Loucy (cell line): ENCODE results near the gene APPL2.

Source experiments
- EZH2phosphoT487 ChIP-seq: fragments of 200-600 bp; IDR thresholded peaks from 2 replicates; pipeline ENCODE4 v1.6.1; 2018; ENCODE audit warnings: antibody characterized with exemption, mild to moderate bottlenecking, moderate library complexity, borderline replicate concordance
- TF ChIP-seq, protein P1 (sequence below): fragments of 200-600 bp; sonication (generic); conservative IDR thresholded peaks from 2 replicates; pipeline ENCODE4 v1.5.1; 2014; ENCODE audit warnings: mild to moderate bottlenecking, antibody characterized with exemption, low read length

DNA sequence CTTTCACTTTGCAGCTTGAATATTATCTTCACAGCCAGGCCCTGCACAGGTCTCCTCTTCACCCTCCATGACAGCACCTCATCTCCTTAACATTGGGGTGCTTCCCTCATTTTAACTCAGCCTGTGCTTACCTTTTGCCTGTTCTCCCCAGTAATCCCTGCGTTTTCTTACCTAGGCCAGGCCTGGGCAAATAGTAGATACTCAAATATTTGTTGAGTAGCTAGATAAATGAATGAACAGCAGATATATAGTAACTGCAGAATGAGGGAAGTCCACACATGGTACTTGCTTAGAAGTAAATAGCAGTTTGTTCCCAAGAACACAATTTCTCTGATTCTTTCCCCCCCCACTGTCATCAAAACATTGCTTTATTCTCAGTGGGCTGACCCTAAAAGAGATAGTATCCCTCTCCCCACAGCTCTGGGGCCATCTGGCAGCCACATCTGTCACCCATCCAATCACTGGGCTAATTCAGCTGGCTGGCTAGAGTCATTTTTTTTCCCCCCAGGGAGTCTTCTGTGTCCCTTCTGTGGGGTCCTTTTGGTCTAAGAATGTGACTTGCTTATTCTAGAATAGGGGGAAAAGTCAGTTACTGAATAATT lies 43.2 kb downstream of the APPL2 start:
- TF ChIP-seq, protein P1, sequence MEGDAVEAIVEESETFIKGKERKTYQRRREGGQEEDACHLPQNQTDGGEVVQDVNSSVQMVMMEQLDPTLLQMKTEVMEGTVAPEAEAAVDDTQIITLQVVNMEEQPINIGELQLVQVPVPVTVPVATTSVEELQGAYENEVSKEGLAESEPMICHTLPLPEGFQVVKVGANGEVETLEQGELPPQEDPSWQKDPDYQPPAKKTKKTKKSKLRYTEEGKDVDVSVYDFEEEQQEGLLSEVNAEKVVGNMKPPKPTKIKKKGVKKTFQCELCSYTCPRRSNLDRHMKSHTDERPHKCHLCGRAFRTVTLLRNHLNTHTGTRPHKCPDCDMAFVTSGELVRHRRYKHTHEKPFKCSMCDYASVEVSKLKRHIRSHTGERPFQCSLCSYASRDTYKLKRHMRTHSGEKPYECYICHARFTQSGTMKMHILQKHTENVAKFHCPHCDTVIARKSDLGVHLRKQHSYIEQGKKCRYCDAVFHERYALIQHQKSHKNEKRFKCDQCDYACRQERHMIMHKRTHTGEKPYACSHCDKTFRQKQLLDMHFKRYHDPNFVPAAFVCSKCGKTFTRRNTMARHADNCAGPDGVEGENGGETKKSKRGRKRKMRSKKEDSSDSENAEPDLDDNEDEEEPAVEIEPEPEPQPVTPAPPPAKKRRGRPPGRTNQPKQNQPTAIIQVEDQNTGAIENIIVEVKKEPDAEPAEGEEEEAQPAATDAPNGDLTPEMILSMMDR, result no peak
- TF ChIP-seq EZH2phosphoT487, result no peak
